ENCODE data around the gene MRGPRG.

The MRGPRG gene

DNA sequence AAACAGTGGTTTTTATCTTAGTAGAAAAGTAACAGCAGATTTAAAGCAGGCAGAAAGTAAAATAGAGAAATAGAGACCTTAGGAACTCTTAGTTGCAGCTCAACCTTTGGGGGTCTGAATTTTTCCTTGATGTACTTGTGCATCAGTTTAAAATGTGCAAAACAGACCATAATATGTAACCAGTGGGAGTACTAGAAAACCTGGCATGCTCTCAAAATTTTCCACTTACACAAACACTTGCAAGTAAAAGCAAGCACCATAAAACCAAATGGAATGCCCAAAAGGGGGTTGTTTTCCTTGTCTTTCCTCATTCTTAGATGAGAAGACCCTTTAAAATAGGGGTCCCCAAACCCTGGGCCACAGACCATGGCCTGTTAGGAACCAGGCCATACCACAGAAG is 26.5 kb upstream of the MRGPRG start:
- Histone ChIP-seq H3F3A (ENCODE audit: insufficient read depth, low read length) (no peaks in the 10 kb centered on the region), H3K9ac (ENCODE audit: low read length) (no peak overlapping the region), H2AFZ (ENCODE audit: low read length) (no peak overlapping the region), H3K79me2 (ENCODE audit: insufficient read depth, low read length) (no peaks in the 10 kb centered on the region), H4K20me1 (ENCODE audit: insufficient read depth, low read length) (no peaks in the 10 kb centered on the region), H3K4me3 (ENCODE audit: low read depth, low read length, poor library complexity, severe bottlenecking) (no peak overlapping the region), H3K9me3 (ENCODE audit: low read length) (no peaks in the 10 kb centered on the region), H3K27me3 (ENCODE audit: insufficient read depth, low read length) (no peaks in the 10 kb centered on the region), H3K4me1 (ENCODE audit: insufficient read depth, low read length, severe bottlenecking) (no peaks in the 10 kb centered on the region), H3K9me2 (ENCODE audit: low read depth, low read length) (no peaks in the 10 kb centered on the region), H3K27ac (ENCODE audit: low read depth, low read length, poor library complexity, severe bottlenecking) (no peak overlapping the region), H3K4me2 (ENCODE audit: low read length) (no peak overlapping the region), H3K36me3 (ENCODE audit: insufficient read depth, low read length) (no peaks in the 10 kb centered on the region)
- TF ChIP-seq EZH2 (IDR thresholded peaks at IDR 0.05; ENCODE audit: borderline replicate concordance, low read length): no peak
- TF ChIP-seq, protein P1, sequence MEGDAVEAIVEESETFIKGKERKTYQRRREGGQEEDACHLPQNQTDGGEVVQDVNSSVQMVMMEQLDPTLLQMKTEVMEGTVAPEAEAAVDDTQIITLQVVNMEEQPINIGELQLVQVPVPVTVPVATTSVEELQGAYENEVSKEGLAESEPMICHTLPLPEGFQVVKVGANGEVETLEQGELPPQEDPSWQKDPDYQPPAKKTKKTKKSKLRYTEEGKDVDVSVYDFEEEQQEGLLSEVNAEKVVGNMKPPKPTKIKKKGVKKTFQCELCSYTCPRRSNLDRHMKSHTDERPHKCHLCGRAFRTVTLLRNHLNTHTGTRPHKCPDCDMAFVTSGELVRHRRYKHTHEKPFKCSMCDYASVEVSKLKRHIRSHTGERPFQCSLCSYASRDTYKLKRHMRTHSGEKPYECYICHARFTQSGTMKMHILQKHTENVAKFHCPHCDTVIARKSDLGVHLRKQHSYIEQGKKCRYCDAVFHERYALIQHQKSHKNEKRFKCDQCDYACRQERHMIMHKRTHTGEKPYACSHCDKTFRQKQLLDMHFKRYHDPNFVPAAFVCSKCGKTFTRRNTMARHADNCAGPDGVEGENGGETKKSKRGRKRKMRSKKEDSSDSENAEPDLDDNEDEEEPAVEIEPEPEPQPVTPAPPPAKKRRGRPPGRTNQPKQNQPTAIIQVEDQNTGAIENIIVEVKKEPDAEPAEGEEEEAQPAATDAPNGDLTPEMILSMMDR (IDR thresholded peaks at IDR 0.05; ENCODE audit: low read length): no peak

DNA sequence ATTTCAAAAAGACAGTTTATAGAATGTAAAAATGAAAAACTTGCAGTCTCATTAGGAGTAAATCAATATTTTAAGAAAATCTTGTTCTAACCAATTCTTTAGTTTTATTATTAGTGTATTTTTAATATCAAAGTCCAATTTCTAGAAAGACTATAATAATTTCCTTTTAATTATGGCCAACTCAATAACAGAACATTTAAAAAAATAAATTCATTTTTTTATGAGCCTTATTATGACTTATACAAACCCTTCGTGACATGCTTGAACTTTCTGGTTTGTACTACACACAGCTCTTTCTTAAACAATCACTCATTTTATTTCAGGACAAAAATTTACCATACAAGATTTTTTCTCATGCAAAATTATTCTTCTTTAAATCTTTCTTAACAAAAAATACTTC is 25.3 kb upstream of the MRGPRG start:
- no peak overlapping the region for H3K9ac ChIP-seq (ENCODE audit: low read length)
- H3K9me2 ChIP-seq (ENCODE audit: low read depth, low read length): no peaks in the 10 kb centered on the region
- TF ChIP-seq, protein P1 (IDR thresholded peaks at IDR 0.05; ENCODE audit: low read length): no peak
- TF ChIP-seq EZH2 (IDR thresholded peaks at IDR 0.05; ENCODE audit: borderline replicate concordance, low read length): no peak
- no peaks in the 10 kb centered on the region for H3K9me3 ChIP-seq (ENCODE audit: low read length)
- H3K4me3 ChIP-seq (ENCODE audit: low read depth, low read length, poor library complexity, severe bottlenecking): no peak overlapping the region
- H3K4me1 ChIP-seq (ENCODE audit: insufficient read depth, low read length, severe bottlenecking): no peaks in the 10 kb centered on the region
- no peaks in the 10 kb centered on the region for H3F3A ChIP-seq (ENCODE audit: insufficient read depth, low read length)
- no peak overlapping the region for H2AFZ ChIP-seq (ENCODE audit: low read length)
- H3K36me3 ChIP-seq (ENCODE audit: insufficient read depth, low read length): no peaks in the 10 kb centered on the region
- H3K4me2 ChIP-seq (ENCODE audit: low read length): no peak overlapping the region
- H3K27ac ChIP-seq (ENCODE audit: low read depth, low read length, poor library complexity, severe bottlenecking): no peak overlapping the region
- no peaks in the 10 kb centered on the region for H3K79me2 ChIP-seq (ENCODE audit: insufficient read depth, low read length)
- H3K27me3 ChIP-seq (ENCODE audit: insufficient read depth, low read length): no peaks in the 10 kb centered on the region
- no peaks in the 10 kb centered on the region for H4K20me1 ChIP-seq (ENCODE audit: insufficient read depth, low read length)

DNA sequence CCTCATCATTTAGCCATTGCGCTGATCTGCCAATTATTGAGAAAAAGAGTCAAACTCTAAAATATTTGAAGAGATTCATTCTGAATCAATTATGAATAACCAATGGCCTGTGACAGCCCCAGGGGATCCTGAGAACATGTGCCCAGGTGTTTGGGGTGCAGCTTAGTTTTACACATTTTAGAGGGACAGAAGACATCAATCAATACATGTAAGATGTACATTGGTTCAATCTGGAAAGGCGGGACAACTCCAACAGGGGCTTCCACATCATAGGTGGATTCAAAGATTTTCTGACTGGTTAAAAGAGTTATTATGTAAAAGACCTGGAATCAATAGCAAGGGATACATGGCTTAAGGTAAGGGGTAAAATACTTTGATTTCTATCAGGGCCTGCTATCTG is 18.5 kb upstream of the MRGPRG start:
- Histone ChIP-seq H4K20me1 (ENCODE audit: insufficient read depth, low read length) (no peaks in the 10 kb centered on the region), H3K9me2 (ENCODE audit: low read depth, low read length) (no peaks in the 10 kb centered on the region), H3K9ac (ENCODE audit: low read length) (no peak overlapping the region), H3K4me3 (ENCODE audit: low read depth, low read length, poor library complexity, severe bottlenecking) (no peak overlapping the region), H3K4me1 (ENCODE audit: insufficient read depth, low read length, severe bottlenecking) (no peaks in the 10 kb centered on the region), H3K4me2 (ENCODE audit: low read length) (no peak overlapping the region), H3K9me3 (ENCODE audit: low read length) (no peaks in the 10 kb centered on the region), H3K36me3 (ENCODE audit: insufficient read depth, low read length) (no peaks in the 10 kb centered on the region), H3K79me2 (ENCODE audit: insufficient read depth, low read length) (no peaks in the 10 kb centered on the region), H3K27ac (ENCODE audit: low read depth, low read length, poor library complexity, severe bottlenecking) (no peak overlapping the region), H2AFZ (ENCODE audit: low read length) (no peak overlapping the region), H3K27me3 (ENCODE audit: insufficient read depth, low read length) (peaks cover 7% of the 10 kb centered on the region; the same call in 1 of the 2 replicates), H3F3A (ENCODE audit: insufficient read depth, low read length) (no peaks in the 10 kb centered on the region)
- TF ChIP-seq, protein P1 (IDR thresholded peaks at IDR 0.05; ENCODE audit: low read length): no peak
- no peak for TF ChIP-seq EZH2 (IDR thresholded peaks at IDR 0.05; ENCODE audit: borderline replicate concordance, low read length)
